ENCODE measurements around the gene NGEF.

GRCh38 chr2:232901736-232902578 lies 111.1 kb downstream of the NGEF start:
- no peak for TF ChIP-seq POLR2AphosphoS5 (IDR thresholded peaks at IDR 0.05)
- TF ChIP-seq, protein P1, sequence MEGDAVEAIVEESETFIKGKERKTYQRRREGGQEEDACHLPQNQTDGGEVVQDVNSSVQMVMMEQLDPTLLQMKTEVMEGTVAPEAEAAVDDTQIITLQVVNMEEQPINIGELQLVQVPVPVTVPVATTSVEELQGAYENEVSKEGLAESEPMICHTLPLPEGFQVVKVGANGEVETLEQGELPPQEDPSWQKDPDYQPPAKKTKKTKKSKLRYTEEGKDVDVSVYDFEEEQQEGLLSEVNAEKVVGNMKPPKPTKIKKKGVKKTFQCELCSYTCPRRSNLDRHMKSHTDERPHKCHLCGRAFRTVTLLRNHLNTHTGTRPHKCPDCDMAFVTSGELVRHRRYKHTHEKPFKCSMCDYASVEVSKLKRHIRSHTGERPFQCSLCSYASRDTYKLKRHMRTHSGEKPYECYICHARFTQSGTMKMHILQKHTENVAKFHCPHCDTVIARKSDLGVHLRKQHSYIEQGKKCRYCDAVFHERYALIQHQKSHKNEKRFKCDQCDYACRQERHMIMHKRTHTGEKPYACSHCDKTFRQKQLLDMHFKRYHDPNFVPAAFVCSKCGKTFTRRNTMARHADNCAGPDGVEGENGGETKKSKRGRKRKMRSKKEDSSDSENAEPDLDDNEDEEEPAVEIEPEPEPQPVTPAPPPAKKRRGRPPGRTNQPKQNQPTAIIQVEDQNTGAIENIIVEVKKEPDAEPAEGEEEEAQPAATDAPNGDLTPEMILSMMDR (IDR thresholded peaks at IDR 0.05): no peak
- TF ChIP-seq POLR2A (IDR thresholded peaks at IDR 0.05): no peak
- no peak for TF ChIP-seq EP300 (IDR thresholded peaks at IDR 0.05)
